ENCODE results near the gene PNMA6F. TPM values are rescaled to one million over a fixed set of nuclear protein-coding genes. Genes with fewer than 3 reads are reported as not detected.
A peak's percentile ranks its signal among the peaks of the same experiment; 100 is the strongest.

The PNMA6F gene
- total and polyA plus RNA-seq, 2 of the 8 experiments (the other 6 are each of a cell fraction or from before 2014, with no cell fraction given) = 0.12 to 0.22 TPM

GRCh38 chrX:153333266-153333665, 11.7 kb upstream of the PNMA6F start:
- Histone ChIP-seq H2BK120ac (replicated peaks; ENCODE audit: low read depth, low read length) (no peak overlapping the region), H2BK12ac (ENCODE audit: low read depth, low read length) (no peak overlapping the region), H3K9me3 (ENCODE audit: insufficient read depth in 2 of 2, low read depth in 1 of 2, low read length in 1 of 2) (no peaks in the 10 kb centered on the region), H3K23ac (ENCODE audit: insufficient read length) (no peak overlapping the region), H3K4ac (replicated peaks; ENCODE audit: insufficient read length, low read depth, low read length) (no peak overlapping the region), H4K91ac (replicated peaks; ENCODE audit: insufficient read length, low read length) (no peak overlapping the region), H4K20me1 (replicated peaks in 1 of 2; ENCODE audit: control insufficient read depth in 1 of 2, insufficient read depth in 2 of 2, low read length in 2 of 2) (peaks cover 0 to 1% of the 10 kb centered on the region in 2 experiments), H2AK5ac (ENCODE audit: low read depth, low read length) (no peak overlapping the region), H2BK5ac (ENCODE audit: low read depth, low read length) (no peak overlapping the region), H3K27me3 (replicated peaks in 1 of 4; ENCODE audit: control insufficient read depth in 3 of 4, extremely low read depth in 1 of 4, insufficient read depth in 3 of 4, low read length in 3 of 4) (no peaks in the 10 kb centered on the region), H3K9ac (replicated peaks in 1 of 4; ENCODE audit: extremely low read depth in 1 of 4, low read depth in 3 of 4, low read length in 3 of 4) (no peak overlapping the region), H2BK15ac (ENCODE audit: low read length) (no peak overlapping the region), H3K79me2 (ENCODE audit: control insufficient read depth in 1 of 2, insufficient read depth in 2 of 2, low read length in 2 of 2) (peaks cover 0 to 5% of the 10 kb centered on the region in 2 experiments; a peak in 2 of 4 replicates), H3K36me3 (ENCODE audit: control insufficient read depth in 2 of 4, insufficient read depth in 4 of 4, low read length in 3 of 4) (peaks cover 0 to 15% (median 0%) of the 10 kb centered on the region in 4 experiments; a peak in 1 of 8 replicates), H3K56ac (replicated peaks; ENCODE audit: insufficient read length, low read depth, low read length) (no peak overlapping the region), H4K8ac (ENCODE audit: extremely low read depth, insufficient read depth, low read length) (no peak overlapping the region), H3K4me2 (ENCODE audit: insufficient read depth in 1 of 2, low read depth in 2 of 2, low read length in 2 of 2) (peak overlapping the region; percentile 60 to 68), H3K4me3 (ENCODE audit: extremely low read depth in 1 of 4, insufficient read depth in 2 of 4, low read depth in 3 of 4, low read length in 4 of 4) (peak overlapping the region in 2 of 4 experiments; percentile 86 to 98; a peak in 3 of 8 replicates), H4K5ac (ENCODE audit: insufficient read length, low read depth, low read length) (no peak overlapping the region), H3K4me1 (replicated peaks in 1 of 4; ENCODE audit: control insufficient read depth in 3 of 4, insufficient read depth in 4 of 4, low read length in 3 of 4) (peaks cover 0 to 6% (median 0%) of the 10 kb centered on the region in 4 experiments; a peak in 1 of 7 replicates), H3K18ac (ENCODE audit: extremely low read depth, low read length) (no peak overlapping the region), H2AFZ (ENCODE audit: low read length) (no peak overlapping the region), H3K23me2 (ENCODE audit: low read depth, low read length) (no peaks in the 10 kb centered on the region; the same call in 1 of the 2 replicates), H2BK20ac (ENCODE audit: low read length) (no peak overlapping the region), H3K79me1 (ENCODE audit: low read depth, low read length) (peaks cover 2% of the 10 kb centered on the region; the same call in 1 of the 2 replicates), H3K14ac (ENCODE audit: insufficient read length) (no peak overlapping the region), H3K27ac (ENCODE audit: low read depth, low read length) (no peak overlapping the region)
- TF ChIP-seq SUZ12 (IDR thresholded peaks at IDR 0.05; ENCODE audit: low read length) (no peak), PHF8 (conservative IDR thresholded peaks at IDR 0.05; ENCODE audit: low read depth, low read length) (no peak), YY1 (IDR thresholded peaks at IDR 0.05; ENCODE audit: low read depth, low read length) (no peak), CHD2 (IDR thresholded peaks at IDR 0.05; ENCODE audit: low read length) (no peak), TBP (IDR thresholded peaks at IDR 0.05; ENCODE audit: low read depth, low read length) (no peak), EGR1 (IDR thresholded peaks at IDR 0.05; ENCODE audit: borderline replicate concordance, low read depth, low read length) (no peak)
- POLR2A ChIA-PET (ENCODE audit: partially characterized antibody) = interaction anchor here (1.6 kb wide), 1 partner anchor 161 kb away, joined by 3 read pairs; the partner anchor contains the start of gene BGN
- WGBS, 2 experiments (ENCODE audit: extremely low coverage in 1 of 2, insufficient coverage in 1 of 2, insufficient read length in 1 of 2, insufficient replicate concordance in 2 of 2, low coverage in 1 of 2, low lambda C conversion rate in 2 of 2, missing lambda C conversion rate in 1 of 2) = 85% methylated on average over 2 of the region's 2 CpGs; no CpG with 5 or more reads in 1 of the 2 experiments
- CTCF ChIA-PET (ENCODE audit: partially characterized antibody) = interaction anchor here (0.6 kb wide), 1 partner anchor 82 kb away, joined by 3 read pairs; no protein-coding TSS in a partner anchor
- DNase-seq (ENCODE audit: low read depth in 1 of 2, low spot score in 2 of 2) (no peak), FAIRE-seq (no peak)

All from H1 (cell line).